Umbilical cord (tissue), 2 donors: Measurements from ENCODE around the gene LRRC49. TPM values are rescaled to one million over a fixed set of nuclear protein-coding genes. Genes with fewer than 3 reads are reported as not detected.

Experiments
- DNase-seq: peaks from one replicate; pipeline ENCODE4 v3.0.0-alpha.2; 2015; ENCODE audit warnings: low spot score
- total RNA-seq: library from RNA; depleted of rRNA; stranded (reverse); fragments of >200 nt; gene quantifications from one replicate; pipeline ENCODE4 v1.2.3, GENCODE V29; 2014; ENCODE audit warnings: low replicate concordance; ENCODE audit not compliant: insufficient read depth

The LRRC49 gene
- total RNA-seq, 1 donor from 2014 or later = 28.9 TPM

DNA sequence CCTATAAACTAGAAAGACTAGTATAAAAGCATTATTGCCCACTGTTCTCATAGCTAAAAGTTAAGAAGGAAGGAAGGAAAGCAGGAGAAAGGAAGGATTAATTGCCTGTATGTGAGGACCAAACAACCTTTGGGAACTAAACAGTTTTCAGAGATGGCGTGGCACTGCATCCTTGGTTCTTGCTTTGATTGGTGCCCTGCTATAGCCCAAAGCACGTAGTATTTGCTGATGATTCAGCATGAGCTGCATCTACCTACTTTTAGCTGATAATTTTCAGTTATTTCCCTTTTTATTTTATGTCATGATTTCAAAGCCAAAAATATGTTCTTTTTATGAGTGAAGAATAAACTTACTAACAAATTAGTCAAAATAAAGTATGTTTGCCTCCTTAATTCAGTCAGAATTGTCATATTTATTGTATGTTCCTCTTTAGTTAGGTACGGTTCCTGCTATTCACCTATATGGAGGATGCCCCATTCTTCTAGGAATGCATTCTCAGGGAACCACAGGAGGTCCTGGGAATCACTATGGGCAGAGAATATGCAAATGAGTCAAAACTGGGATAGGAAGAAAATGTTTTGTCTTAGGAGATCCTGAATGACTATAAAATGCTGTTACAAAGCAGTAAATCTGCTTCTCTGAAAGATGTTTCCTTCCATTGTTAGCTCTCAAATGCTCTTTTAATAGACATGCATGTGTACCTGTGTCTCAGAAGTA lies 157.2 kb downstream of the LRRC49 start:
- peak; percentile 5 for DNase-seq

DNA sequence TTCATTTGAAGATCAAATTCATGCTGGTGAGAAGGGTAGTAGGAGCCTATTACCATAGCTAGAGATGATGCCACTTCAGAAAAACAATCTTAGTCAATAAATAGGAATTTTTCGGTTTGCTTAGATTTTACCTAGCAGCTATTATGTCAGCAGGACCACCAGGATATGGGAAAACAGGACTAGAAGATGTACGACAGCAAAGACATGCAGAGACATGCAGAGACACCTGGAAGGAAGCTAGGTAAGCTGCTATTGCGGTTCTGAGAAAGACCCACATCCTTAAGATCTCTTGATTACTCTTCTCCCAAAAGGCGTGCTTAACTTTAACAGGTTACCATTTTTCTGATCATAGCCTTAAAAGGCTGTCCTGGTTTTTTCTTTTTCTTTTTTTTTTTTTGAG lies 157.8 kb downstream of the LRRC49 start:
- DNase-seq = no peak

DNA sequence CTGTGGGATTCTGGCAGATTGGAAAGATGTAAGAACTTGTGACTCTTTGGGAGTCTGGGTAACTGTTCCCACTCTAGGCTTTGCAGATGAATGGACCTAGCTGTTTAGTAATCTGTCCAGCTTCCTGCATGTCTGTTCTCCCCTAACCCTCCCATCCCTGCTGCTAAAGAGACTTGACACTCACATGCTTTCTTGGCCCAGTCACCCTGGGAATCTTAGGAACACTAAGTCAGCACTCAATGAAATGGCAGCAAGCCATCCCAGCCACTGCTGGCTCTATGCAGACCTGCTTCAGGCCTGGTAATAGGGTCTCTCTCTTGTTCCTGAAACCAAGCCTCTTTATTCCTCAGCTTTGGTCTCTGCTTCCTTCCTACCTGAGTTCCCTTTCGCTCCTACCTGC lies 158.9 kb downstream of the LRRC49 start:
- peak; percentile 34 for DNase-seq

DNA sequence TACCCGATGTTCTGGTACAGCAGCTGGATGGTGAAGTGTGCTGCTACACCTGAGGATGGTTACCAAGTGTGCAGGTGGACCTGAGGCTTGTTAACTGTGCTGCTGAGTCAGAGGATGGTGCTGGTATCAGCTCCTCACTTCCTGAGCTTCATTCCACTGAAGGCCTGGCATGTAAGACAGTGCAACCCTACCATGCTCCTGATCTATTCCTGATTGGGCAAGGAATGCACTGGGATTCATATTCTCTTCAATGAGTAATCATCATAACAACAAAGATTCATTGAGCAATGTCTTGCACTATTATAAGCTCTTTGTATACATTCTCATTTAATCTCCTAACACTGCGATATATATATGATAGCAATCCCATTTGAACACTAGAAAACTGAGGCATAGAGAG lies 159.7 kb downstream of the LRRC49 start:
- no peak for DNase-seq

GRCh38 chr15:71054286-71054952 lies 161.8 kb downstream of the LRRC49 start:
- DNase-seq = no peak

DNA sequence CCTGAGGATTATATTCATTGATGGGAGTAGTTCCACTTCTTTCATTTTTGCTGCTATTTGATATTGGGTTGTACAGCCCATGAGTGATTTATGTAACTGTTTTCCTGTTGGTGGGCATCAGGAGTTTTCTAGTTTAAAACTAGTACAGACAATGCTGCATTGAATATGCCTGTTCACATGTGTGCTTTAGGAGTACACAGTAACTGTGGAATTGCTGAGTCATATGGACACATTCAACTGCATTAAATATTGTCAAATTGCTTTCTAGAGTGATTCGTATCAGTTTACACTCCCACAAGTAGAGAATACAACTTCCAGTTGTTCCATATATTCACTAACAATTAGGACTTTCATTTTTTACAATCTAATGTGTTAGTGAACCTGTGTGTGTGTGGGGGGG lies 162.8 kb downstream of the LRRC49 start:
- no peak for DNase-seq

GRCh38 chr15:71056111-71056510 lies 163.5 kb downstream of the LRRC49 start:
- no peak for DNase-seq

- no peak for DNase-seq
Observed at GRCh38 chr15:71057143-71057542, 164.5 kb downstream of the LRRC49 start.

- no peak for DNase-seq
Observed at GRCh38 chr15:71057581-71057980, 165.0 kb downstream of the LRRC49 start.

DNA sequence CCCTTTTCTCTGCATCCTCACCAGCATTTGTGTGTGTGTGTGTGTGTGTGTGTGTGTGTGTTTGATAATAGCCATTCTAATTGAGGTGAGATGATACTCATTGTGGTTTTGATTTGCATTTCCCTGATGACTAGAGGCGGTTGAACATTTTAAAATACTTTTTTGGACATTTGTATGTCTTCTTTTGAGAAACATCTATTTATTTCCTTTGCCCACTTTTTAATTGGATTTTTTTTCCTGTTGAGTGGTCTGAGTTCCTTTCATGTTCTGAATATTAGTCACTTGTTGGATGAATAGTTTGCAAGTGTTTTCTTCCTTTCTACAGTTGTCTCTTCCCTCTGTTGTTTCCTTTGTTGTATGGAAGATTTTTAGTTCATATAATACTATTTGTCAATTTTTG lies 168.4 kb downstream of the LRRC49 start:
- no peak for DNase-seq

DNA sequence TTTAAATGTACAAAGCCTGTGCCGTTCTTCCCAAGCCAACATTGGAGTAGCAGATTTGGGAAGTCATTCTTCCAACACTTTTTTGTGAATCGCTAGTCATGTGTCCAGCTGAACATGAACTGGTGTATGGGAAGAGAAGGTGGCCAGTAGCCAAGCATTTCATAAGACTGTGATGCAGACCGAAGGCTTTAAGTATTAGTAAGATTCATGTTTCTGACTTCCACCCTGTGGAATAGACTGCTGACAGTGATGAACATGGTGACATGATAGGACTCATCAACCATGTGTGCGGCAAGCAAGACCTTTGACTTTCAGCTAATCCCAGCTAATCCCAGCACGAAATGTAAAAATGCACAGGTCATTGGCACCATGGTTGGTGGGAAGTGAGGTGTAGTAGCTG lies 174.4 kb downstream of the LRRC49 start:
- peak; percentile 57 for DNase-seq

- DNase-seq = no peak
Observed at GRCh38 chr15:71069693-71070092, 177.1 kb downstream of the LRRC49 start.

DNA sequence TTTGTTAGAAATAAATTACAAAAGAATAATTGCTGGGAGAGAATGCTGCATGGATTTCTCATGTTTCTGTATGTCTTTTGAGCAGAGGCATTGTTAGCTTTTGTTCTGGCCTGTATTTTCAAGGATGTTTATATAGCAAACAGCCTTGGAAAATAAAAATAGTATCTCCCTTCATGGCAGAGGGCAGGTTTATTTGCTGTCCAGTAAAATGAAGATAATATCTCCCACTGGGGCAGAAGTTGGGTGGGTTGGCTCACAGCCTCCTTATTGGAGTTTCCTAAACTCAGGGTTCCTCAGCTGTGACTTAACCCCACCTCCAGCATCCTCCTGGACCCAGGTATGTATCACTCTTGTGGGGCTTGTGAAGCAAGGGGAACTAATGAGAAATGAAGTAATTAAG lies 178.9 kb downstream of the LRRC49 start:
- DNase-seq = no peak

GRCh38 chr15:71072423-71072822 lies 179.8 kb downstream of the LRRC49 start:
- DNase-seq = no peak

GRCh38 chr15:71078506-71079207 lies 186.0 kb downstream of the LRRC49 start:
- no peak for DNase-seq

GRCh38 chr15:71079208-71080044 lies 186.8 kb downstream of the LRRC49 start:
- DNase-seq = peak; percentile 44

DNA sequence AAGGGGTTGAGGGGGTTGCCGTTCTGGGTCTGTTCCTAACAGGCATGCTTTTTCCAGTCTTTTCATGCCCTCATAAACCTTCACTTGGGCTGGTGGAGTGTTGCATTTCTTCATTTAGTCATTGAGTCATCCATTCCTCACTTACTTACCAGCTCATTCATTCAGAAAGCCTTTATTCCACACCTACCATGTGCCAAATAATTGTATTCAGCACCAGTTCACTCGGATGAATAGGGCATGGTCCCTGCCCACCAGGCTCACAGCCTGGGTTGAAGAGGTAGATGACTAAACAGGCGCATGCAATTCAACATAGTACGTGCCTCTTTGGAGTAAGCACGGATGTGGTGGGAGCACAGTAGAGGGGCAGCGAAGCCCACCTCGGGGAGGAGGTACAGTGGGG lies 187.5 kb downstream of the LRRC49 start:
- DNase-seq = no peak

DNA sequence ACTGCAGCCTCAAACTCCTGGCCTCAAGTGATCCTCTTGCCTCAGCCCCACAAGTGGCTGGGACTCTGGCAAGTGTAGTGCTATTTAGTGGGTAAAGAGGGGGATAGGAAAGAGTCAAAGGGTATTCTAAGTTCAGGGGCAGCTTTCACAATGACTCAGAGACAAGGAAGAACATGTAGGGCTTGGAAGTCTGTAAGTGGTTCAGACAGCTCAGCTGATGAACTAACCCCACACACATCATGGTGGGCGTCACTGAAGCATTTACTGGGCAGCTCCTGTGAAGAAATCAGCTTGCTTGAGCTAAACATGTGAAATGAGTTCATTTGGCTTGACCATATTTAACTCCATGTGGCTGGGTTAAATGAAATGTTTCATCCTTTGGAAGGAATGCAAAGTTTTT lies 188.1 kb downstream of the LRRC49 start:
- no peak for DNase-seq

DNA sequence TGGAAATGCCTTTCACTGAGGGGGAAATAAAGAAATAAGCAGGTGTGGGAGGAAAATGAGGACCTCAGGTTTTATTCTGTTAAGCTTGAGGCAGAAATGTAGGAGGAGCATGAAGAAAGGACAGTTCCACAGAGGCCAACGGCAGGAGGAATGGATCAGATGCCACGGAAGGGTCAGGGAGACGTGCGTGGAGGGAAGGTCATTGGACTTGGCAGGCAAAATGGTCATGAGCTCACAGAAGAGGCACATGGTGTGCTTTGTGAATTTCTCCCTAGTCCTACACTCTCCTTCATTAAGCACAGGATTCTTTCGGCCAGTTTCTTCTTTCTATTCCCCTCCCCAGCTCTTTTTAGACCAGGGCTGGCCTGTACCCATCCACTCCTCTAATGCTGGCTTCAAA lies 190.2 kb downstream of the LRRC49 start:
- no peak for DNase-seq

GRCh38 chr15:71083349-71083748 lies 190.7 kb downstream of the LRRC49 start:
- peak; percentile 75 for DNase-seq

DNA sequence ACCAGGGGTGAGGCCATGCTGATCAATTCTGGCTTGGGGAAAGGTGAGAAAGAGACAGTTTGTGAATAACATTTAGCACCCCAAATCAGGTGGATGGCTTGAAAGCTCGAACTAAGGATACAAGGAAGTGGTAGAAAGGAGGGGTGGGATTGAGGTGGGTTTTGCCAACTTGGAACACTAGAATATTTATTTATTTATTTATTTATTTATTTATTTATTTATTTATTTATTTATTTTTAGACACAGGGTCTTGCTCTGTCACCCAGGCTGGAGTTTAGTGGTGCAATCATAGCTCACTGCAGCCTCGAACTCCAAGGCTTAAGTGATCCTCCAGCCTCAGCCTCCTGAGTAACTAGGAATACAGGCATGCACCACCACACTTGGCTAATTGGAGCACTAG lies 191.6 kb downstream of the LRRC49 start:
- no peak for DNase-seq

DNA sequence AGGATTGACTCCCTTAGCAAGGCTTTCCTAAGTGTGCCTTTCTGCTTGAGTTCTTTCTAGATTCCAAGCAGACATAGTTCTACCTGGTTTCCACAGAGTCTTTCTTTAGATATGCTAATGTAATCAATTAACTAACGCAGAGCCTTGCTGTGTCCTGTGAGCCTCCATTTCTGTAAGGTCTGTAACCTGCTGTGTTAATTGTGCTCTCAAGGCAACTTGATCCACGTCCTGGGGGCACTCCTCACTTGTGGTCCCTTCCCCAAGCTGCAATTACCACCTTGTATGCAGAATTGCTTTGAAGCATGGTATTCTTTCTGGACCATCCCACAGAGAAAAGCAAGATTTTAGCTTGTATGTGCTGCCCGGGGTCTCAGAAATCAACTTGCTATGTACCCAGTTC lies 193.2 kb downstream of the LRRC49 start:
- DNase-seq = no peak
